ENCODE measurements around the gene SH3BGR. TPM values are rescaled to one million over a fixed set of nuclear protein-coding genes. Genes with fewer than 3 reads are reported as not detected.
A peak's percentile ranks its signal among the peaks of the same experiment; 100 is the strongest.

The SH3BGR gene
- total RNA-seq, 6 donors from 2014 or later: 3.9 to 25.1 (median 4.4) TPM; not detected in 2

- H3K9me3 ChIP-seq: no peaks in the 10 kb centered on the region
- 88 to 94% methylated on average over 3 of the region's 3 CpGs for WGBS, 2 donors
- H3K4me3 ChIP-seq: no peak overlapping the region
- TF ChIP-seq EP300 (IDR thresholded peaks at IDR 0.05) (no peak), POLR2A (IDR thresholded peaks at IDR 0.05) (no peak), POLR2AphosphoS5 (IDR thresholded peaks at IDR 0.05) (no peak), CTCF (IDR thresholded peaks at IDR 0.05) (peak in 1 of 6 experiments; percentile 7)
- no peaks in the 10 kb centered on the region for H3K4me1 ChIP-seq
- H3K27ac ChIP-seq: no peak overlapping the region
- no peaks in the 10 kb centered on the region for H3K36me3 ChIP-seq
- H3K27me3 ChIP-seq: no peaks in the 10 kb centered on the region
- DNase-seq (no peak), ATAC-seq (ENCODE audit: low FRiP score in 2 of 2) (no peak)
Observed at GRCh38 chr21:39456665-39457064, 4.9 kb downstream of the SH3BGR start.

GRCh38 chr21:39461419-39461818 lies 9.6 kb downstream of the SH3BGR start:
- no peaks in the 10 kb centered on the region for H3K36me3 ChIP-seq
- H3K27me3 ChIP-seq: no peaks in the 10 kb centered on the region
- TF ChIP-seq POLR2A (IDR thresholded peaks at IDR 0.05): no peak
- no peak for TF ChIP-seq POLR2AphosphoS5 (IDR thresholded peaks at IDR 0.05)
- no peak for TF ChIP-seq CTCF (IDR thresholded peaks at IDR 0.05)
- no peak for TF ChIP-seq EP300 (IDR thresholded peaks at IDR 0.05)
- no peak overlapping the region for H3K4me3 ChIP-seq
- H3K27ac ChIP-seq: no peak overlapping the region
- 67 to 78% methylated on average over 3 of the region's 3 CpGs for WGBS, 2 donors
- ATAC-seq (ENCODE audit: low FRiP score in 2 of 2) (no peak), DNase-seq (no peak)
- no peaks in the 10 kb centered on the region for H3K9me3 ChIP-seq
- H3K4me1 ChIP-seq: no peaks in the 10 kb centered on the region

GRCh38 chr21:39463308-39463707 lies 11.5 kb downstream of the SH3BGR start:
- H3K27me3 ChIP-seq: no peaks in the 10 kb centered on the region
- WGBS, 2 donors: 79% methylated on average over 3 of the region's 3 CpGs
- H3K4me3 ChIP-seq: no peak overlapping the region
- H3K4me1 ChIP-seq: no peaks in the 10 kb centered on the region
- DNase-seq (no peak), ATAC-seq (ENCODE audit: low FRiP score in 2 of 2) (no peak)
- no peaks in the 10 kb centered on the region for H3K9me3 ChIP-seq
- no peak for TF ChIP-seq POLR2AphosphoS5 (IDR thresholded peaks at IDR 0.05)
- no peak for TF ChIP-seq CTCF (IDR thresholded peaks at IDR 0.05)
- TF ChIP-seq POLR2A (IDR thresholded peaks at IDR 0.05): no peak
- TF ChIP-seq EP300 (IDR thresholded peaks at IDR 0.05): no peak
- H3K27ac ChIP-seq: no peak overlapping the region
- H3K36me3 ChIP-seq: no peaks in the 10 kb centered on the region

GRCh38 chr21:39466584-39466983 lies 14.8 kb downstream of the SH3BGR start:
- H3K27me3 ChIP-seq: no peaks in the 10 kb centered on the region

More at GRCh38 chr21:39466584-39466983, 14.8 kb downstream of the SH3BGR start:
- Histone ChIP-seq H3K27ac (no peak overlapping the region), H3K36me3 (no peaks in the 10 kb centered on the region), H3K4me3 (no peak overlapping the region), H3K9me3 (no peaks in the 10 kb centered on the region), H3K4me1 (no peaks in the 10 kb centered on the region)
- no peak for ATAC-seq (ENCODE audit: low FRiP score in 2 of 2)
- TF ChIP-seq POLR2A (IDR thresholded peaks at IDR 0.05): no peak
- no peak for TF ChIP-seq CTCF (IDR thresholded peaks at IDR 0.05)
- no peak for TF ChIP-seq EP300 (IDR thresholded peaks at IDR 0.05)
- no peak for TF ChIP-seq POLR2AphosphoS5 (IDR thresholded peaks at IDR 0.05)
- no peak for DNase-seq

All from upper lobe of left lung (tissue), 6 donors.